Upper lobe of right lung (tissue), 1 donor: ENCODE data around the gene SLC17A1. TPM values are rescaled to one million over a fixed set of nuclear protein-coding genes. Genes with fewer than 3 reads are reported as not detected.

Source experiments
- ATAC-seq: fragments of 200-7000 bp; cut with Tn5 transposase; one replicate; pipeline ENCODE4 v1.9.1; 2020; ENCODE audit warnings: mild to moderate bottlenecking, moderate library complexity
- DNase-seq: peaks from one replicate; pipeline ENCODE4 v3.0.0-alpha.2; 2020
- H3K27ac ChIP-seq: fragments of 200-600 bp; one replicate; pipeline ENCODE4 v1.8.0; 2022
- H3K27me3 ChIP-seq: fragments of 200-600 bp; one replicate; pipeline ENCODE4 v1.8.0; 2022; ENCODE audit warnings: mild to moderate bottlenecking
- H3K36me3 ChIP-seq: fragments of 200-600 bp; one replicate; pipeline ENCODE4 v1.8.0; 2022
- H3K4me1 ChIP-seq: fragments of 200-600 bp; one replicate; pipeline ENCODE4 v1.8.0; 2022
- H3K4me3 ChIP-seq: fragments of 200-600 bp; one replicate; pipeline ENCODE4 v1.8.0; 2022; ENCODE audit warnings: mild to moderate bottlenecking
- H3K9me3 ChIP-seq: fragments of 200-600 bp; one replicate; pipeline ENCODE4 v1.8.0; 2022
- CTCF ChIP-seq: fragments of 200-600 bp; IDR thresholded peaks from one replicate; pipeline ENCODE4 v1.8.0; 2022; ENCODE audit warnings: antibody characterized with exemption
- intact Hi-C: fragments of 100-400 bp; cut with DNase I; formaldehyde crosslinking; loops from one replicate; pipeline ENCODE4 v1.11.0; 2022
- total RNA-seq: library from RNA; stranded (reverse); fragmentation: NEBNext Ultra II Directional; extraction: Animal tissue kit (Norgen Biotek cat#: 25700); gene quantifications from one replicate; pipeline ENCODE4 v1.2.1, GENCODE V29; 2021
- donor health status: DM: no; HTN: yes; CAD: no; lungs with severe emphysema.

SLC17A1 gene
- total RNA-seq, 1 donor from 2014 or later = not detected

- no peaks in the 10 kb centered on the region for H3K36me3 ChIP-seq
- no peak for ATAC-seq
- no peaks in the 10 kb centered on the region for H3K4me1 ChIP-seq
- no peak for TF ChIP-seq CTCF
- DNase-seq = no peak
- H3K4me3 ChIP-seq = no peak overlapping the region
- no peak overlapping the region for H3K27ac ChIP-seq
- H3K27me3 ChIP-seq = no peaks in the 10 kb centered on the region
- intact Hi-C loops = no loop called here
- no peaks in the 10 kb centered on the region for H3K9me3 ChIP-seq
Observed at GRCh38 chr6:25804804-25805203, 27.0 kb downstream of the SLC17A1 start.

- Histone ChIP-seq H3K27ac (no peak overlapping the region), H3K4me3 (no peak overlapping the region), H3K9me3 (no peaks in the 10 kb centered on the region), H3K27me3 (no peaks in the 10 kb centered on the region), H3K36me3 (no peaks in the 10 kb centered on the region), H3K4me1 (no peaks in the 10 kb centered on the region)
- ATAC-seq (no peak), DNase-seq (no peak)
- intact Hi-C loops = no loop called here
- TF ChIP-seq CTCF = no peak
Observed at GRCh38 chr6:25801436-25801835, 30.4 kb downstream of the SLC17A1 start.

GRCh38 chr6:25794784-25795183, 37.1 kb downstream of the SLC17A1 start:
- DNase-seq (no peak), ATAC-seq (no peak)

GRCh38 chr6:25793970-25794369, 37.9 kb downstream of the SLC17A1 start:
- Histone ChIP-seq H3K4me3 (no peak overlapping the region), H3K4me1 (no peaks in the 10 kb centered on the region), H3K9me3 (no peaks in the 10 kb centered on the region), H3K36me3 (no peaks in the 10 kb centered on the region), H3K27me3 (no peaks in the 10 kb centered on the region), H3K27ac (no peak overlapping the region)
- no peak for ATAC-seq
- no peak for DNase-seq
- TF ChIP-seq CTCF = no peak
- intact Hi-C loops = no loop called here

More at GRCh38 chr6:25794784-25795183, 37.1 kb downstream of the SLC17A1 start:
- H3K4me1 ChIP-seq = no peaks in the 10 kb centered on the region
- no peak overlapping the region for H3K4me3 ChIP-seq
- H3K9me3 ChIP-seq = no peaks in the 10 kb centered on the region
- no peaks in the 10 kb centered on the region for H3K27me3 ChIP-seq
- no peak for TF ChIP-seq CTCF
- intact Hi-C loops = no loop called here
- H3K27ac ChIP-seq = no peak overlapping the region
- H3K36me3 ChIP-seq = no peaks in the 10 kb centered on the region

GRCh38 chr6:25792016-25792415, 39.8 kb downstream of the SLC17A1 start:
- H3K4me3 ChIP-seq = no peak overlapping the region
- H3K27ac ChIP-seq = no peak overlapping the region
- no peaks in the 10 kb centered on the region for H3K36me3 ChIP-seq
- ATAC-seq (no peak), DNase-seq (no peak)
- TF ChIP-seq CTCF = no peak
- no peaks in the 10 kb centered on the region for H3K9me3 ChIP-seq
- no peaks in the 10 kb centered on the region for H3K27me3 ChIP-seq
- H3K4me1 ChIP-seq = no peaks in the 10 kb centered on the region
- intact Hi-C loops = no loop called here

- H3K36me3 ChIP-seq = no peaks in the 10 kb centered on the region
- intact Hi-C loops = no loop called here
- DNase-seq = no peak
- H3K9me3 ChIP-seq = no peaks in the 10 kb centered on the region
- TF ChIP-seq CTCF = no peak
- no peak overlapping the region for H3K4me3 ChIP-seq
- no peaks in the 10 kb centered on the region for H3K4me1 ChIP-seq
- H3K27me3 ChIP-seq = no peaks in the 10 kb centered on the region
- no peak overlapping the region for H3K27ac ChIP-seq
- no peak for ATAC-seq
Observed at GRCh38 chr6:25789475-25789874, 42.4 kb downstream of the SLC17A1 start.
